Bronchial epithelial cell (primary cell): Measurements from ENCODE around the gene GAMT. TPM values are rescaled to one million over a fixed set of nuclear protein-coding genes. Genes with fewer than 3 reads are reported as not detected.

ENCODE experiments used
- DNase-seq: peaks from one replicate; pipeline ENCODE4 v3.0.0-alpha.2; 2010; ENCODE audit warnings: low read depth
- FAIRE-seq: peaks from 2 replicates; lab custom pipeline; 2011; peaks lifted over from hg19 to GRCh38; lab: Jason Lieb, UNC
- H3K27me3 ChIP-seq: 2 replicates; pipeline ENCODE4 v1.5.1; 2011; ENCODE audit warnings: low read length; ENCODE audit not compliant: control insufficient read depth, insufficient read depth
- H3K36me3 ChIP-seq: 2 replicates; pipeline ENCODE4 v1.5.1; 2011; ENCODE audit warnings: low read length; ENCODE audit not compliant: control insufficient read depth, insufficient read depth
- H3K4me3 ChIP-seq: 2 replicates; pipeline ENCODE4 v1.5.1; 2011; ENCODE audit warnings: mild to moderate bottlenecking, low read depth, low read length, control low read depth
- total RNA-seq: library from RNA; depleted of rRNA; stranded (reverse); fragments of >200 nt; gene quantifications from 2 replicates; pipeline ENCODE4 v1.2.1, GENCODE V29; 2014
- TF ChIP-seq, protein P1 (sequence below): IDR thresholded peaks from 2 replicates; pipeline ENCODE4 v1.5.1; 2011; ENCODE audit warnings: mild to moderate bottlenecking, moderate library complexity, low read length, control low read depth, inconsistent platforms; ENCODE audit not compliant: insufficient read depth, severe bottlenecking

The GAMT gene
- total RNA-seq, 1 donor from 2014 or later, result 6.8 TPM

DNA sequence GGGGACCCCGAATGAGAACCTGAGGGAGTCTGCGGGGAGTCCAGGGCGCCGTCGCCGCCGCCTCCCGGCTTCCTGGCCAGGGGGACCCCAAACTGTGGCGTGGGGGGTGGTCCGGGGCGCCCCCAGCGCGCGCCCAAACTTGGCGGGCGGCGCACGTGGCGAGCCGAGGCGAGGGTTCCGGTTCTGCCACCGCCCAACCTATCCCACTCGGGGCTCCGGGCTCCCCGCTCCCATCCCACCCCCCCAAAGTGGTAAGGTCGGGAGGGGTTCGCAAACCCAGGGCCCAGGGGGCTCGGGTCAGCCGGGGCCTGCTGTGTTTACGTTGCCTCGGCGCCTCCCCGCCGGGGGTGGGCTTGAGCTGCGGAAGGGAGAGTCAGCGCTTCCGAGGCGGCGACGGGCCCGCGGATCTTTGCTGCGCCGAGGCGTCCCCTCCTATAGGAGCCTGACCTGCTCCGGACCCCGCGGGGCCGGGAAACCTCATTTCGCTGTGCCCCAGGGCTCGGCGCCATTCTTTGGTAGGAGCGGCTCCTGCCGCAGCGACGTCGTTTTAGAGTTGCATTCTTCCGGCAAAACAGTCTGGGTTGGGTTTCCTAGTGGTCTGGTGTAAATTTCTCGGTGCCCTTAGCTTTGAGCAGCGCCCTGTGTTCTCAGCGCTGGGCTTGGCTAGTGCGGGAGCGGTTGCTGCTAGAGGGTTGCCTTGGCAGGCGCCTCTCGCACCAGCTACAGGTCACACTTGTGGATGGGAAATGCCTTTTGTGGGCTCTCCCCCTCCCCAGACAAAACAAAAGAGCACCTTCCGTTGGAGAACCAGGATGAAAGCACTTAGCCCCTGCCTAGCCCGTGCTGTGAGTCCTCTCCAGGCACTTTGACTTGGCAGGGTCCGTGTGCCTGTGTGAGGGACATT lies 7.2 kb upstream of the GAMT start:
- no peaks in the 10 kb centered on the region for H3K27me3 ChIP-seq

DNA sequence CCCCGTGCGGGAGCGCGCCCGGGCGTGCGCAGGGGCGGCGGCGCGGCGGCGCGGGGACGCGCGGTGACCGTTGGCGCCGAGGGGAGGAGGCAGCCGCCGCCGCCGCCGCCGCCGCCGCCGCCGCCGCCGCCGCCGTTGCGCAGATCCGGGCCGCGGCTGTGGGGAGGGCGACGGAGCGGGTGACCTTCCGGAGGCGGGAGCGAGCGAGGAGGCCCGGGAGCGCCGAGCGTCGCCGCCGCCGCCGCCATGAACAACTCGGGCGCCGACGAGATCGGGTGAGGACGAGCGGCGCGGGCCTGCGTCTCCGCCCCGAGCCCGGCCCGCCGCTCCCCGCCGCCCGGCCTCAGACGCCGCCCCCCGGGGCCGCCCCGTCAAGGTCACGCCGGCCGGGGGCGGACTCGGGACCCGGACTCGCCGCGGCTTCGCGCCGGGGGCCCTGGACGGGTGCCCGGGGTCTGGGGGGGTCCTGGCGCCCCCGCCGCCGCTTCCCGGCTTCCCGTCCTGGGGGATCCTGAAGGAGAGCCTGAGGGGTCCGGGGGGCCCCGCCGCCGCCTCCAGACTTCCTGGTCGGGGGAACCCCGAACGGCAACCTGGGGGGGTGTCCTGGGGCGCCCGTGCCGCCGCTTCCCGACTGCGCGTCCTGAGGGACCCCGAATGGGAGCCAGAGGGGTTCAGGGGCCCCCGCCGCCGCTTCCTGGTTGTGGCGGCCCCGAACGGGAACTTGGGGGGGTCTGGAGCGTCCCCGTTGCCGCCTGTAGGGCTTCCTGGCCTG lies 6.4 kb upstream of the GAMT start, which contains the start of gene DAZAP1:
Gene DAZAP1 (plus strand): TSS at position 59 of the 772 bp plus-strand sequence. CDS start 188 bp downstream, at position 247.
- H3K4me3 ChIP-seq, result peak within 1 kb of the TSS; percentile 88
- DNase-seq, result no peak
- FAIRE-seq, result no peak
- no peaks in the 10 kb centered on the region for H3K27me3 ChIP-seq
- H3K36me3 ChIP-seq, result peaks cover 15% of the 10 kb centered on the region
- TF ChIP-seq, protein P1, sequence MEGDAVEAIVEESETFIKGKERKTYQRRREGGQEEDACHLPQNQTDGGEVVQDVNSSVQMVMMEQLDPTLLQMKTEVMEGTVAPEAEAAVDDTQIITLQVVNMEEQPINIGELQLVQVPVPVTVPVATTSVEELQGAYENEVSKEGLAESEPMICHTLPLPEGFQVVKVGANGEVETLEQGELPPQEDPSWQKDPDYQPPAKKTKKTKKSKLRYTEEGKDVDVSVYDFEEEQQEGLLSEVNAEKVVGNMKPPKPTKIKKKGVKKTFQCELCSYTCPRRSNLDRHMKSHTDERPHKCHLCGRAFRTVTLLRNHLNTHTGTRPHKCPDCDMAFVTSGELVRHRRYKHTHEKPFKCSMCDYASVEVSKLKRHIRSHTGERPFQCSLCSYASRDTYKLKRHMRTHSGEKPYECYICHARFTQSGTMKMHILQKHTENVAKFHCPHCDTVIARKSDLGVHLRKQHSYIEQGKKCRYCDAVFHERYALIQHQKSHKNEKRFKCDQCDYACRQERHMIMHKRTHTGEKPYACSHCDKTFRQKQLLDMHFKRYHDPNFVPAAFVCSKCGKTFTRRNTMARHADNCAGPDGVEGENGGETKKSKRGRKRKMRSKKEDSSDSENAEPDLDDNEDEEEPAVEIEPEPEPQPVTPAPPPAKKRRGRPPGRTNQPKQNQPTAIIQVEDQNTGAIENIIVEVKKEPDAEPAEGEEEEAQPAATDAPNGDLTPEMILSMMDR, result no peak

More for the DNA sequence above, 7.2 kb upstream of the GAMT start:
- TF ChIP-seq, protein P1, result no peak
- no peak for DNase-seq
- no peak for FAIRE-seq
- H3K4me3 ChIP-seq, result peak overlapping the region; percentile 88
- peaks cover 19% of the 10 kb centered on the region for H3K36me3 ChIP-seq

DNA sequence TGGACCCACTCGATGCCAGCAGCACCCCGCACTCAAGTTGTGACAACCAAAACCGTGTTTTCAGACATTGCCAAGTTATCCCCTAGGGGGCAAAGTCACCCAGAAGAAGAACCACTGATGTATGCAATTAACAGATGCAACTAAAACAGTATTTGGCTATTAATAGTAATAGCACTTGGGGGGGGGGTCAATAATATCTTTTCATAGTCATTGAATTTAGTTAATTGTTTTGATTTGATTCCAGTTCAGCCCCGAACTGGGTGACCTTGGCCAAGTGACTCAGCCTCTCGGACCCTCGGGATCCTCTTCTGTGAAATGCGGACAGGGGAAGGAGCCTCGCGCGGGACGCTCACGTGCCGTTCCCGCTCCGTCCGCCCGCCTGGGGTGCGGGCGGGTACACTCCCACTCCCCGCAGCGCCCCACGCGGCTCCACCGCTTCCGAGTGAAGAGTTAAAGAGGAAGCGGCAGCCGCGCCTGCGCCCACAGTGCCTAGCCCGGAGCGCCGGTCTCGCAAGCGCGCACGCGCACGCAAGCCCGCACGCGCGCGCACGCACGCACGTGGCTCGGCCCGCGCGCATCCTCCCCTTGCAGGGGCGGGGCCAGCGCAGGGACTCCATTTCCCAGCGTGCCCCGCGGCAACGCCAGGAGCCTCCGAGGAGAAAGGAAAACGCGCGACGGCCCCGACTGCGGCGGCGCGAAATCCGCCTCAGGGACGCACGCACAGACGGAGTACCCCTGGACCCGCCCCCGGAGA lies 5.6 kb upstream of the GAMT start:
- peaks cover 9% of the 10 kb centered on the region for H3K36me3 ChIP-seq
- TF ChIP-seq, protein P1, result peak; percentile 42
- H3K27me3 ChIP-seq, result no peaks in the 10 kb centered on the region
- DNase-seq, result peak; percentile 89
- H3K4me3 ChIP-seq, result peak overlapping the region; percentile 58
- no peak for FAIRE-seq

DNA sequence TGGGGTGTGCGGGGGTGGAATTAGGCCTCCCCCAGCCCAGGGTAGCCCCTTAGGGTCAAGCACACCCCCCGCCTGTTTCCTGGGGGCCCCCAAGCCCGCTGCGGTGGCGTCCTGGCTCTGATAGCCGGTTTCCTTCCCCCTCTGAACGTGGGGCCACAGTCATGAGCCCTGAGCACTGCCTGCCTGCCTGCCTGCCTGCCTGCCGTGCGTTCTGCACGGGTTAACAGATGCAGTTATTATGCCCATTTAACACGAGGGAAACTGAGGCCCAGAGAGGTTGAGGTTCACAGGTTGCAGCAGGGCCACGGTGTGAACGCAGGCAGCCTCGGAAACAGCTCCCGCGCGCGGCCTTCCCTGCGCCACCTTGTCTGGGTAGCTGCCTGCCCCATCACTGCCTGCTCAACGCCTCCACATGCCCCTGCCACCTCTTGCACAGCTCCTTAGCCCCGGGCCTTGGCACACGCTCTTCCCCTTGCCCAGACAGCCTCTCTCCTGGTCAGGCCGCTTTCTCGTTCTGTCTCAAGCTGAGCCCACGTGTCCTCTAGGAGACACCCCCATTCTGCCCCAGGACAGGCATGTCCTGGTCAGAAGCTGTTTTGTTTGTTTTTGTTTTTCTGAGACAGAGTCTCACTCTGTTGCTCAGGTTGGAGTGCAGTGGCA lies 1.2 kb upstream of the GAMT start:
- Histone ChIP-seq H3K27me3 (no peaks in the 10 kb centered on the region), H3K36me3 (peaks cover 2% of the 10 kb centered on the region), H3K4me3 (no peak overlapping the region)
- TF ChIP-seq, protein P1, result no peak
- peak; percentile 78 for DNase-seq
- no peak for FAIRE-seq

DNA sequence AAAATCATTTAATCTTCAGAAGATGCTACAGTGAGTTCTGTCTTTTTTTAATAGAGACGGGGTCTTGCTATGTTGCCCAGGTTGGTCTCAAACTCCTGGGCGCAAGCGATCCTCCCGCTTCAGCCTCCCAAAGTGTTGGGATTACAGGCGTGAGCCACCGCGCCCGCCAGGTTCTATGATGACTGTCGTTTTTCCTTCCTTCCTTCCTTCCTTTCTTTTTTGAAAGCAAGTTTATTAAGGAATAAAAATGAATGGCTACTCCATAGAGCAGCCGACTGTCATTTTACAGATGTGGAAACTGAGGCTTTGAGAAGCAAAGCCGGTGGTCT lies 511 bp upstream of the GAMT start:
- no peak for FAIRE-seq

More for the DNA sequence above, 511 bp upstream of the GAMT start:
- Histone ChIP-seq H3K4me3 (no peak overlapping the region), H3K27me3 (no peaks in the 10 kb centered on the region), H3K36me3 (peaks cover 2% of the 10 kb centered on the region)
- TF ChIP-seq, protein P1, result no peak
- DNase-seq, result no peak
